Ecto neural progenitor cell (in vitro differentiated cells): ENCODE results near the gene KTI12.
A peak's percentile ranks its signal among the peaks of the same experiment; 100 is the strongest.
"Not testable (repeated sequence)": the region's sequence is repeated elsewhere in the genome, so short reads cannot be mapped to it uniquely, and the experiment has no call there.

Experiments used
- DNase-seq: peaks from one replicate; pipeline ENCODE4 v3.0.0-alpha.2; 2018; ENCODE audit warnings: low spot score

Gene KTI12

DNA sequence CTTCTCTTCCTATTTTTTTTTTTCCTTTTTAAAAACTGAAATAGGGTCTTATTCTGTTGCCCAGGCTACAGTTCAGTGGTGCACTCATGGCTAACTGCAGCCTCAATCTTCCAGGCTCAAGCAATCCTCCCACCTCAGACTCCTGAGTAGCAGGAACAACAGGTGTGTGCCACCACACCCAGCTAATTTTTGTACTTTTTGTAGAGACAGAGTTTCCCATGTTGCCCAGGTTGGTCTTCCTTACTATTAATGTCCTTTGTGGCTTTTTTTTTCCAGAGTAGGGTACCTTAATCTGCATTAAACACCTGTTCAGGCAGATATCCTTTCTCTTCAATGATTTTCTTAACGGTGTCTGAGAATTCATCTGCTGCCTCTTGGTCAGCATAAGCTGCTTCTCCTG is 4.3 kb upstream of the KTI12 start:
- no peak for DNase-seq

DNA sequence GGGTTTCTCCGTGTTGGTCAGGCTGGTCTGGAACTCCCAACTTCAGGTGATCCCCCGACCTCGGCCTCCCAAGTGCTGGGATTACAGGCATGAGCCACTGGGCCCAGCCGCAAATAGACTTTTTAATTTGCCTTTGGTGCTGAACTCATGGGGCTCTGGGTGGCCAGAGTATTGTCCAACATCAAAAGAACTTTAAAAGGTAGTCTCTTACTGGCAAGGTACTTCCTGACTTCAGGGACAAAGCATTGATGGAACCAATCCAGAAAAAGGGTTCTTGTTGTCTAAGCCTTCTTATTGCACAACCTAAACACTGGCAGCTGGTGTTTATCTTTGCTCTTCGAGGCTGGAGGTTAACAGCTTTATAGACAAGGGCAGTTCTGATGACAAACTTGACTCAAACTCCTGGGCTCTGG is 3.8 kb upstream of the KTI12 start:
- no peak for DNase-seq

DNA sequence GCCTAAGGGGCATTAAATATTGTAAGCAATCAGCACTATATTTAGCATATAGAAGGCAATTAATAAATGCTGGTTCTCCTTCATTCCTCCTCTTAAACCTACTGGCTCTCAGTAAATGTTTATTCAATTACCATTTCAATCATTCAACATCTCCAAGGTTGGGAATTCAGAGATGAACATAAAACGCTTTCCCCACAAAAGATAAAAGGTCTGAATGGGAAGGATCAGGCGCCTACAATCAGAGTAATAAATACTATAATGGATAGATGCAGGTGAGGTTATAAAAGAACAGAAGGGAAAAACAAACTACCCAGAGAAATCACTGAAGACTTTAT is 407 bp upstream of the KTI12 start:
- no peak for DNase-seq

DNA sequence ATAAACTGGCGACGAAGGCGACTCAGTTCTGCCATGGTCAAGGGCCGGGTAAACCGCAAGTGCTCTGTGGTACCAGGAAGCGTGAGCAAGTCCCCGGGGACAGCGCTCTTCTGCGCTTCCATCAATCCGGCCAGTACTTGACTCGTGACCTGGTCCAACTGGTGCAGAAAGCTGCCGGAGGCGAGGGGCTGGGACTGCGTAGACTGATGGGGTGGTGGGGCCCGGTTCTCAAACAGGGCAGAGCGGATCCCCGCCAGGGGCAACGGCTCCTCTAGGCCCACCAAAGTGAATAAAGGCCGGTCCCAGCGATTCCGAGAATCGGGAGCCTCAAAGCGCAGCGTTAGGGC is 852 bp downstream of the KTI12 start:
- DNase-seq: peak; percentile 59

DNA sequence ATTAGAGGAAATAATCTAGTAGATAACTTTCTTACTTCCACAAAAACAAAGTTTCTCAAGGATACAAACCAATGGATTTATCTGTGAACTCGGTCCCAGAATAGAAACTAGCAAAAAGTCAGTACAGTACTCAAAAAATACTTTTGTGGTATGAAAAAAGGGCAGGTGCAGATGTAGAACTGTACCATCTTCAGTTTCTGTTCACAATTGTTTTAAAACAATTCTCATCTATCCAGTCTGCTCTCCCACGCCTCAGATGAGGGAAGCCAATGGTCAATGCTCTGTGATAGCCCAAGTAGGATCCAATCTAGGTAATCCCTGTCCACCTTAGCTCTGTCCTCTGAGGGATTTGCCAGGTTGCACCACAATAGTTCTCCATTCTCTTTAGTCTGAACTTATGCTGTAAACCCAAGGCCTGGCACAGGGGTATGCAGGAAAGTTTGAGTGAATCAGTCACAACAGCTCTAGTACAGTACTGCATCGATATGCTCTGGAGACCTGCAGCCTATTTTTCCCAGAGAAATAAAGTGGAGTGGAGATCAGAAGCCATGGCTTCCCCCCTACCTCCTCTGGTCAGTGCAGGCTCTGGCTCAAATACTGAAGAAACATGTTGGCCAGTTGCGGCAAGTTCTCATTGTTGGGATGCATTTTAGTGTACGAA is 1.4 kb downstream of the KTI12 start:
- DNase-seq: no peak

DNA sequence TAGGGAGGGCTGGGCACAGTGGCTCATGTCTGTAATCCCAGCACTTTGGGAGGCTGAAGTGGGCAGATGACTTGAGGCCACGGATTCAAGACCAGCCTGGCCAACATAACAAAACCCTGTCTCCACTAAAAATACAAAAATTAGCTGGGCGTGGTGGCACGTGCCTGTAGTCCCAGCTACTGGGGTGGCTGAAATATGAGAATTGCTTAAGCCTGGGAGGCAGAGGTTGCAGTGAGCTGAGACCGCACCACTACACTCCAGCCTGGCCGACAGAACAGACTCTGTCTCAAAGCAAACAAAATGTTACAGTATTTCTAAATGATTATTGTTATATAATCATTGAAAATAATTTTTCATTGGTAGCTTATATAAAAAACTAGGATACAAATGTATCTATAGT is 4.8 kb downstream of the KTI12 start:
- DNase-seq: not testable (repeated sequence)

GRCh38 chr1:52028328-52028727 is 5.3 kb downstream of the KTI12 start:
- no peak for DNase-seq

DNA sequence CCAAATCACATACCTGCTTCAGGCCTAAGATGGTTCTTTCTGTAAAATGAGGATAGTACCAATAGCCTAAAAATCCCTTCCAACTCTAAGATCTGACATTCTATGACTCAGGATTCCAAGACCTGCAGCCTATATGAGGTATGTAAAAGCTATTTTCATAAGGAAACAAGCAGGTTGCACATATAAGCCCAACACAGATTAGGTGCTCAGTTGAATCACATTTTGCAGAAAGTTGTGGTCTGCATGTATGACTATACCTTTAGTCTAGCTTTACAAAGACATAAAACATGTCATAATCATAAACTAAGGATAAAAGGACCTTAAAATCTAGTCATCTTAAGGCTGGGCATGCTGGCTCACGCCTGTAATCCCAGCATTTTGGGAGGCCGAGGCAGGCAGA is 7.3 kb downstream of the KTI12 start:
- no peak for DNase-seq

GRCh38 chr1:52022133-52022532 is 11.5 kb downstream of the KTI12 start:
- no peak for DNase-seq

- DNase-seq: no peak
These were observed 25.4 kb downstream of the KTI12 start for GRCh38 chr1:52008071-52008809.

DNA sequence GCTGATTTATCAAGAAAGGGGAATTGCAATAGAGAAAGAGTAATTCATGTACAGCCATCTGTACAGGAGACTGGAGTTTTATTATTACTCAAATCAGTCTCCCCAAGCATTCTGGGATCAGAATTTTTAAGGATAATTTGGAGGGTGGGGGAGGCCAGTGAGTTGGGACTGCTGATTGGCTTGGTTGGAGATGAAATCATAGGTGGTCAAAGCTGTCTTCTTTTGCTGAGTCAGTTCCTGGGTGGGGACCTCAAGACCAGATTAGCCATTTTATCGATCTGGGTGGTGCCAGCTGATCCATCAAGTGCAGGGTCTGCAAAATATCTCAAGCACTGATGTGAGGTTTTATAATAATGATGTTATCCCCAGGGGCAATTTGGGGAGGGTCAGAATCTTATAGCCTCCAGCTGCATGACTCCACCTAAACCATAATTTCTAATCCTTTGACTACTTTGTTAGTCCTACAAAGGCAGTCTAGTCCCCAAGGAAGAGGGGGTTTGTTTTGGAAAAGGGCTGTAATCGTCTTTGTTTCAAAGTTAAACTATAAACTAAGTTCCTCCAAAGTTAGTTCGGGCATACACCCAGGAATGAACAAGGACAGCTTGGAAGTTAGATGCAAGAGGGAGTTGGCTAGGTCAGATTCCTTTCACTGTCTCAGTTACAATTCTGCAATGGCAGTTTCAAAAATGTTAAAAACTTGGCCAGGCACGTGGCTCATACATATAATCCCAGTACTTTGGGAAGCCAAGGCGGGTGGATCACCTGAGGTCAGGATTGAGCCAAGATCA is 26.2 kb downstream of the KTI12 start:
- no peak for DNase-seq

GRCh38 chr1:52006081-52006553 is 27.5 kb downstream of the KTI12 start:
- DNase-seq: not testable (repeated sequence)

GRCh38 chr1:52005548-52005947 is 28.1 kb downstream of the KTI12 start:
- DNase-seq: not testable (repeated sequence)

- no peak for DNase-seq
These were observed 29.7 kb downstream of the KTI12 start for GRCh38 chr1:52003877-52004276.

DNA sequence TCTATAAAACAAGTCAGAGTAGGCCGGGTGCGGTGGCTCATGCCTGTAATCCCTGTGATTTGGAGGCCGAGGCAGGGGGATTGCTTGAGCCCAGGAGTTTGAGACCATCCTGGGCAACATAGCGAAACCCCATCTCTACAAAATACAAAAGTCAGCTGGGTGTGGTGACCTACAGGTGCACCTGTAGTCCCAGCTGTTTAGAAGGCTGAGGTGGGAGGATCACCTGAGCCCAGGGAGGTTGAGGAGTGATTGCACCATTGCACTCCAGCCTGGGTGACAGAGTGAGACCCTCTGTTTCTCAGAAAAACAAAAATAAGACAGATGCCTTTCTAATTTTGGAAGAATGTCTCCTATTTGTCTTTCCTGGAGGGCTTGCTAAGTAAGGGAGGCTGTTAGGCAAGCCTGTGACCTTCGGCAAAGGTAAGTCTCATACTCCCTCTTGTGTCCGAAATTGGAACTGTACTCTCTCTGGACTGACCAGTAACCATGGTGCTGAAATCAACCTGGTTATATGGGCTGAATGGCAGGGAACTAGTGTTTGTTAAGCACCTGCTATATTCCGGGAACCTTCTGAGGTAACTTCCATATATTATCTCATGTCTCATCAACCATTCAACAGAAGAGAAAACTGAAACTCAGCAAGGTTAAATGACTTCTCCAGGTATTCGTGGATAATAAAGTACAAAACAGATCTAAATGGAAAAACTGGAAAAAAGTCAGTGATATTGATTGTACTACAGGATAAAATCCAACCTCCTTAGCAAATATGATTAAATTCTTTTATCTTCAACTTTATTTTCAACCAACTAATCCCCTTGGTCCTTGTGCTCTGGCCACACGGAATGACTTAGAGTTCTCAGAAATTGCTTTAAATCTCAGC is 31.3 kb downstream of the KTI12 start:
- DNase-seq: peak; percentile 58

GRCh38 chr1:51998701-51999100 is 34.9 kb downstream of the KTI12 start:
- DNase-seq: no peak

DNA sequence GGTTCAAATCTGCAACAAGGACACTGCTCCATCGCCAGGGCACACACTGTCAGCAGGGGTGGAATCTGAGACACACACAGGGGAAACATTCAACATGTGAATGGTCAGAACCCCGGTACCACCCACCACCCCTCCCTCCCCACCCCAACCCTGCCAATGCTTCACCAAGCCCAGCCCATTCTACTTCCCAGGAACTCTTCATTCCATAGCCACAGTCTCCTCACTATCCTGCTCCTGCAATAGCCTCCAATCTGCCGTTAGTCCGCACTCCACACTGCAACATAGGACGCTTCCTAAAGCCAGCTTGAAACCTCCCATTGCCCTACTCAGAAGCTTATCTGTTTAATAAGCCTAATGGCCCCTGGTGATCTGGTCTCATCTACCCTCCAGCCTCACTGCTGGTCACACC is 35.6 kb downstream of the KTI12 start:
- DNase-seq: no peak

DNA sequence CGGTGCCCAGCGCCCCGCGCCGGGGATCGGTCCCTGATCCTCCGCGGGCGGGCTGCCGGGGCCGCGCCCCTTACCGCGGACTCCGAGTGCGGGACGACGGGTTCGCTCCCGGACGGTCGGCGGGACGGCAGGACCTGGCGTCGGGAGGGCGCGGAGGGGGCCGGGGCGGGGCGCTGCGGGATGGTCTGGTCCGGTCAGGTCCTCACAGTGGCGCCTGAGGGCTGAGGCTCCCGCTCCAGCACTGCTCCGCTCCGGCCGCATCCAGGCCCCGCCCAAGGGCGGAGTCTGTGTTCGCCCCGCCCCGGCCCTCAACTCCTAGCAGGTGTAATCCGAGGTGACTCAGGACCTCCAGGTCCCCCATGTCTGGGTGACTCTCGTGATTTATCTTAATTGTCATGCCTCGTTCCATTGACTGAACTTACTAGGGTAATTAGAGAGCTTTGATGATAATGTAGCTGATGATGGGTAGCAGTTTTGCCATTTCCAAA is 43.1 kb downstream of the KTI12 start, which contains the start of gene RAB3B:
TSS of gene RAB3B (minus strand) at position 223 of the 488 bp plus-strand sequence. CDS start 13,583 bp downstream, outside the sequence.
- peak; percentile 94 for DNase-seq

- DNase-seq: peak; percentile 46
These were observed 43.8 kb downstream of the KTI12 start for GRCh38 chr1:51989582-51990477.

- DNase-seq: no peak
These were observed 45.4 kb downstream of the KTI12 start for GRCh38 chr1:51988254-51988653.

GRCh38 chr1:51986718-51987117 is 46.9 kb downstream of the KTI12 start:
- no peak for DNase-seq
